ENCODE data around the gene RBBP8NL.
A peak's percentile ranks its signal among the peaks of the same experiment; 100 is the strongest.
"Not testable (repeated sequence)": the region's sequence is repeated elsewhere in the genome, so short reads cannot be mapped to it uniquely, and the experiment has no call there.

The RBBP8NL gene

GRCh38 chr20:62386383-62387218, 40.7 kb downstream of the RBBP8NL start, which contains the start of gene RPS21:
RPS21 (plus strand) TSS chr20:62387103; CDS start chr20:62387339, 236 bp downstream.
- in situ Hi-C loops (cut with HindIII; ENCODE audit: low pct_unique_long_range_greater_than_20kb, low sequenced_read_pairs) = no loop called here
- TF ChIP-seq JUND (IDR thresholded peaks at IDR 0.05; ENCODE audit: low read depth) = no peak
- DNase-seq (ENCODE audit: low read depth in 1 of 2, low spot score in 1 of 2) = peak; percentile 93 to 95

GRCh38 chr20:62382306-62383198, 44.8 kb downstream of the RBBP8NL start:
- TF ChIP-seq JUND (IDR thresholded peaks at IDR 0.05; ENCODE audit: low read depth) = no peak
- in situ Hi-C loops (cut with HindIII; ENCODE audit: low pct_unique_long_range_greater_than_20kb, low sequenced_read_pairs) = no loop called here
- DNase-seq (ENCODE audit: low read depth in 1 of 2, low spot score in 1 of 2) = peak; percentile 76 to 93

GRCh38 chr20:62381842-62382241, 45.5 kb downstream of the RBBP8NL start:
- DNase-seq (ENCODE audit: low read depth in 1 of 2, low spot score in 1 of 2) = no peak
- in situ Hi-C loops (cut with HindIII; ENCODE audit: low pct_unique_long_range_greater_than_20kb, low sequenced_read_pairs) = no loop called here
- TF ChIP-seq JUND (IDR thresholded peaks at IDR 0.05; ENCODE audit: low read depth) = no peak

DNA sequence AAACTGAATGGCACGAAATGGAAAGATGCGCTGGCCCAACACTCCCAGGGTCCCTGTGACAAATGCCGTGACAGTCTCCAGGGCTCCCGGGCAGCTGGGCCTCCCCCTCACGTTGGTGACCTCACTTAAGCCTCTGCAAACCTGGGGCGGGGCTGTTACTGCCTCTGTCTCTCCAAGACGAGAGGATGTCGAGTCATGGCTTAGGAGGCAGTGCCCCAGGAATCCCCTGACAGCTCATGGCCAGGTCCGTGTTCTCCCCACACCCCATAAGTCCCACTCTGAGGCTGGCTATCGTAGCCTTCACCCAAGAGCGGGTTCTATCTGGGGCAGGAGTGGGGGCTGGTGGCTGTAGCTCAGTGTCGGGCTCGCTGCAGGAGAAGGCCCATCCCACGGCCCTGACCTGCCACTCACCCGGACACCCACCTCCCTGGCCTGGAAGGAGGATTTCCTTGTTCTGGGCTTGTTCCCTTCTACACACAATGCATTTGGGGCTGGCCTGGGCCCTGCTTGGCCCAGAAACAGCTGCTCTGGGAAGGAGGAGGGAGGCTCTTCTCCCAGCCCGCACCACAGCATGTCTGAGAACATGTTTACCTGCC, 46.0 kb downstream of the RBBP8NL start:
- in situ Hi-C loops (cut with HindIII; ENCODE audit: low pct_unique_long_range_greater_than_20kb, low sequenced_read_pairs) = no loop called here
- no peak for DNase-seq (ENCODE audit: low read depth in 1 of 2, low spot score in 1 of 2)
- no peak for TF ChIP-seq JUND (IDR thresholded peaks at IDR 0.05; ENCODE audit: low read depth)

DNA sequence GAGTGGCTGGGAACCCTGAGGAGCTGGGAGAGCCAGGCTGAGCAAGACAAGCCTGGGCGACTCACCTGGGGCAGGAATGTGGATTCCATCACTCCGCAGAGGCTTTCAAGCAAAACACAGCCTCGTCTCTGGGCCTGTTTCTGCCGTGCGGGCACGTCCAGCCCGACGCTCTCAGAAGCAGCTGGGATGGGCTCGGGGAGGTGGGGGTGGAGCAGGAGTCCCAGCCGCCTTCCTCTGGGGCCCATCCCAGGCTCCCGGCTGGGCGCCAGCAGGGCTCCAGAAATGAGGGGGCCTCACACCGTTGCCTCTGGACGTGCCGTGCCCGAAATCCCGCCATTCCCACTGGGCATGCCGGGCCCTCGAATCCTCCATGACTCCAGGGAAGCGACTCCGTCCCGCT, 49.1 kb downstream of the RBBP8NL start:
- no peak for TF ChIP-seq JUND (IDR thresholded peaks at IDR 0.05; ENCODE audit: low read depth)
- peak in 1 of 2 experiments; percentile 75 for DNase-seq (ENCODE audit: low read depth in 1 of 2, low spot score in 1 of 2)
- in situ Hi-C loops (cut with HindIII; ENCODE audit: low pct_unique_long_range_greater_than_20kb, low sequenced_read_pairs) = no loop called here

DNA sequence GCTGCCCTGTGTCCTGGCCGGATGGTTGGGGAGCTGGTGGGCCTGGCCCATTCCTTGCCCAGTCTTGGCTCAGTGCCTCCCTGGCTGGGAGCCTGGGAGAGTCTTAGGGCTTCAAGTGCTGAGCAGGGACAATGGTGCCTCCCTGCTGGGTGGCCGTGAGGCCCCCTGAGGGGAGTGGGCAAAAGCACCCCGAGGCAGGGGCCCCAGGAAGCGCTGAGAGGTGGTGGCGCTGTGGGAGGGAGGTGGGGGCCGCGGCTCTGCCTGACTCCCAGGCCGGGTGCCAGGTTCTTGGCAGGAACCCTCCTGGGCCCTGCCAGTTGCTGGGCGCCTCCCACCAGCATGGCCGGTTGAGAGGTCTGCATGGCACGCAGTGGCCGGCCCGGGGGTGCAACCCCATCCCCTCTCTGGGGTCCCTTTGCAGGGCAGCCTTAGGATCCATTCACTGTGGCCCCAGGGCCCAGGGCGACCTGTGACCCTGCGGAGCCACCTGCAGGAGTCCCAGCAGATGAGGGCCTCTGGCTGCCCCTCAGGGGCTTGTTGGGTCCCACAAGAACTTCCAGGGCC, 49.6 kb downstream of the RBBP8NL start:
- no peak for TF ChIP-seq JUND (IDR thresholded peaks at IDR 0.05; ENCODE audit: low read depth)
- no peak for DNase-seq (ENCODE audit: low read depth in 1 of 2, low spot score in 1 of 2)
- in situ Hi-C loops (cut with HindIII; ENCODE audit: low pct_unique_long_range_greater_than_20kb, low sequenced_read_pairs) = no loop called here

- in situ Hi-C loops (cut with HindIII; ENCODE audit: low pct_unique_long_range_greater_than_20kb, low sequenced_read_pairs) = no loop called here
- no peak for TF ChIP-seq JUND (IDR thresholded peaks at IDR 0.05; ENCODE audit: low read depth)
Observed at GRCh38 chr20:62377064-62377461, 50.3 kb downstream of the RBBP8NL start.

DNA sequence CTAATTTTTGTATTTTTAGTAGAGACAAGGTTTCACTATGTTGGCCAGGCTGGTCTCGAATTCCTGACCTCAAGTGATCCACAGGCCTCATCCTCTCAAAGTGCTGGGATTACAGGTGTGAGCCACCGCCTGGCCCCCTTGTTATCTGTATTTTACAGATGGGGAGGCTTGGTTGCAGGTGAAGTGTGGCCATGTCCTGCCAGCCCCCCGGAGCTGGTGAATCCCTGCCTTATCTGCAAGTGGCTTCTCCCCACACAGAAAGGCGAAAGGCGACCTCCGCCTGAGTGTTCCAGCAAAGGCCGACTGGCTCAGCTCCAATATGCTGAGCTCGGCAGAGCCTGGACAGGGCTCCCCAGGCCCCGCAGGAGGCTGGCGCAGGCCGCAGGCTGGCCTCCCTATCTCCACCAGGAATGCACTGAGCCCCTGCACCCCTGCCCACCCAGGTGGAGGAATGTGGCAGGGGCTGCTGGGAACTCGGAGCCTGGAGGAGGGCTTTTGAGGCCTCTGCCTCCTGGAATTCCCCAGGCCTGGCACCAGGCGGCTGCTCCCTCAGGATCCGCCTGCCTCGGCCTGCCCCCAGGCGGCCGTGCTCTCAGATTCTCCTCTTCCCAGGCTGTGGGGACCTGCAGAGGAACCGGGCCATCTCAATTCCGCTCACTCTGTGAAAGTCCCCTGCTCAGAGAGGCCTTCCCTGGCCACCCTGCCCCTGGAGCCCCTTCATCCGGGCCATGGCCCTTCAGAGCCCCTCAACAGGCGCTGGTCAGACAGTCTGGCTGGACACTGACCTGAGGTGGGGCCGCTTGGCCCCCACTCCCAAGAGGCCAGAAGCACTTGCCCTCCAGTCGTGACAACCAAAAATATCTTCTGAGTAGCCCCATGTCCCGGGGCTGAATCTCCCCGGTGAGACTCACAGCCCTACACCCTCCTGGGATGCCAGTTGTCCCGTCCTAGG, 51.0 kb downstream of the RBBP8NL start:
- peak in 1 of 2 experiments; percentile 78 for DNase-seq (ENCODE audit: low read depth in 1 of 2, low spot score in 1 of 2)
- TF ChIP-seq JUND (IDR thresholded peaks at IDR 0.05; ENCODE audit: low read depth) = no peak
- in situ Hi-C loops (cut with HindIII; ENCODE audit: low pct_unique_long_range_greater_than_20kb, low sequenced_read_pairs) = no loop called here

More at GRCh38 chr20:62377064-62377461, 50.3 kb downstream of the RBBP8NL start:
- no peak for DNase-seq (ENCODE audit: low read depth in 1 of 2, low spot score in 1 of 2)

- no peak for TF ChIP-seq JUND (IDR thresholded peaks at IDR 0.05; ENCODE audit: low read depth)
- peak in 1 of 2 experiments; percentile 82 for DNase-seq (ENCODE audit: low read depth in 1 of 2, low spot score in 1 of 2)
- in situ Hi-C loops (cut with HindIII; ENCODE audit: low pct_unique_long_range_greater_than_20kb, low sequenced_read_pairs) = no loop called here
Observed at GRCh38 chr20:62374331-62375152, 52.8 kb downstream of the RBBP8NL start.

DNA sequence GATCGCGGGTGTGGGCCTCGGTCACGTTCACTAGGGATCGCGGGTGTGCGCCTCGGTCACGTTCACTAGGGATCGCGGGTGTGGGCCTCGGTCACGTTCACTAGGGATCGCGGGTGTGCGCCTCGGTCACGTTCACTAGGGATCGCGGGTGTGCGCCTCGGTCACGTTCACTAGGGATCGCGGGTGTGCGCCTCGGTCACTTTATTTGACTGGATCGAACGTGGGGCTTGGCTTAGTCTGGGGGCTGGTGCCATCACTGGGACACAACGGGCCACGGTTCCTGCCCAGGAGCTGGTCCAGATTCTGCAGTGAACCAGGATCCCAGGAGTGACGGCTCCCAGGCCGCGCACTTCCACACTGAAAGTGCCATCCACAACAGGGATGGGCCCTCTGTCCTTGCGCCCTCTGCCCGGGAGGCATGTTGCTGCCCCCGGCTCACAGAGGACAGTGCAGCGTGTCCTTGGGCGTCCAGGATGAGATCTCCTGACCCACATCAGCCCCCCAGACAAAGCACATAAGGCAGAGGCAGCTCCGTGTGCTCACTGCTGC, 53.6 kb downstream of the RBBP8NL start:
- in situ Hi-C loops (cut with HindIII; ENCODE audit: low pct_unique_long_range_greater_than_20kb, low sequenced_read_pairs); DNase-seq (ENCODE audit: low read depth in 1 of 2, low spot score in 1 of 2): not testable (repeated sequence)
